Ascending aorta (tissue), 2 donors: ENCODE measurements around the gene HMG20A. TPM values are rescaled to one million over a fixed set of nuclear protein-coding genes. Genes with fewer than 3 reads are reported as not detected.

Experiments
- DNase-seq, 2 donors: peaks; one replicate each; pipeline ENCODE4 v3.0.0-alpha.2; 2019; ENCODE audit warnings: low spot score in 2 of 2
- H3K27ac ChIP-seq, 2 donors: fragments of 200-600 bp; sonication (generic); one replicate each; pipeline ENCODE4 v1.5.1; 2016 to 2017; ENCODE audit warnings: mild to moderate bottlenecking in 1 of 2
- H3K27me3 ChIP-seq: fragments of 200-600 bp; sonication (generic); one replicate; pipeline ENCODE4 v1.5.1; 2017
- H3K36me3 ChIP-seq, 2 donors: fragments of 200-600 bp; sonication (generic); one replicate each; pipeline ENCODE4 v1.5.1; 2016
- H3K4me1 ChIP-seq, 2 donors: fragments of 200-600 bp; sonication (generic); one replicate each; pipeline ENCODE4 v1.5.1; 2016 to 2017; ENCODE audit warnings: mild to moderate bottlenecking in 1 of 2
- H3K4me3 ChIP-seq, 2 donors: fragments of 200-600 bp; sonication (generic); one replicate each; pipeline ENCODE4 v1.5.1; 2016 to 2017; ENCODE audit warnings: mild to moderate bottlenecking in 1 of 2
- H3K9me3 ChIP-seq, 2 donors: fragments of 200-600 bp; sonication (generic); one replicate each; pipeline ENCODE4 v1.5.1; 2016
- CTCF ChIP-seq, 3 experiments: fragments of 200-600 bp in 2 of 3; fragments of 450-650 bp in 1 of 3; sonication (generic) in 2 of 3; IDR thresholded peaks; one replicate each; pipeline ENCODE4 v1.5.1; 2016 to 2019; ENCODE audit warnings: antibody characterized with exemption in 3 of 3, mild to moderate bottlenecking in 1 of 3, moderate library complexity in 1 of 3
- intact Hi-C: fragments of 100-400 bp; cut with DNase I; formaldehyde crosslinking; loops from one replicate; pipeline ENCODE4 v1.15.1; 2023
- total RNA-seq: library from RNA; depleted of rRNA; stranded (reverse); fragments of >200 nt; gene quantifications from one replicate; pipeline ENCODE4 v1.1.0, GENCODE V29; 2016

Gene HMG20A
- total RNA-seq, 1 donor from 2014 or later, result 17.7 TPM

GRCh38 chr15:77525907-77526594 is 105.4 kb downstream of the HMG20A start:
- H3K9me3 ChIP-seq, result no peaks in the 10 kb centered on the region
- intact Hi-C loops, result no loop called here
- H3K4me3 ChIP-seq, result no peak overlapping the region
- no peak for DNase-seq
- no peaks in the 10 kb centered on the region for H3K27me3 ChIP-seq
- no peak overlapping the region for H3K27ac ChIP-seq
- no peaks in the 10 kb centered on the region for H3K4me1 ChIP-seq
- TF ChIP-seq CTCF (IDR thresholded peaks at IDR 0.05), result no peak
- H3K36me3 ChIP-seq, result no peaks in the 10 kb centered on the region

GRCh38 chr15:77526595-77527163 is 106.0 kb downstream of the HMG20A start:
- H3K27me3 ChIP-seq, result no peaks in the 10 kb centered on the region
- no peak for DNase-seq

GRCh38 chr15:77527164-77527778 is 106.6 kb downstream of the HMG20A start:
- H3K27ac ChIP-seq, result no peak overlapping the region
- intact Hi-C loops, result no loop called here
- H3K4me1 ChIP-seq, result no peaks in the 10 kb centered on the region
- no peak for TF ChIP-seq CTCF (IDR thresholded peaks at IDR 0.05)
- H3K9me3 ChIP-seq, result no peaks in the 10 kb centered on the region
- H3K27me3 ChIP-seq, result no peaks in the 10 kb centered on the region
- no peak overlapping the region for H3K4me3 ChIP-seq
- no peaks in the 10 kb centered on the region for H3K36me3 ChIP-seq
- DNase-seq, result no peak

More at GRCh38 chr15:77526595-77527163, 106.0 kb downstream of the HMG20A start:
- intact Hi-C loops, result no loop called here
- no peak overlapping the region for H3K4me3 ChIP-seq
- H3K4me1 ChIP-seq, result no peaks in the 10 kb centered on the region
- no peak for TF ChIP-seq CTCF (IDR thresholded peaks at IDR 0.05)
- H3K27ac ChIP-seq, result no peak overlapping the region
- no peaks in the 10 kb centered on the region for H3K36me3 ChIP-seq
- H3K9me3 ChIP-seq, result no peaks in the 10 kb centered on the region

- TF ChIP-seq CTCF (IDR thresholded peaks at IDR 0.05), result no peak
- no peak for DNase-seq
- Histone ChIP-seq H3K36me3 (no peaks in the 10 kb centered on the region), H3K4me1 (no peaks in the 10 kb centered on the region), H3K27ac (no peak overlapping the region), H3K9me3 (no peaks in the 10 kb centered on the region), H3K4me3 (no peak overlapping the region), H3K27me3 (no peaks in the 10 kb centered on the region)
- intact Hi-C loops, result no loop called here
These were observed 107.1 kb downstream of the HMG20A start for GRCh38 chr15:77527831-77528231.

GRCh38 chr15:77528290-77528967 is 107.7 kb downstream of the HMG20A start:
- no peak overlapping the region for H3K4me3 ChIP-seq
- intact Hi-C loops, result no loop called here
- no peak for TF ChIP-seq CTCF (IDR thresholded peaks at IDR 0.05)
- no peak for DNase-seq
- no peaks in the 10 kb centered on the region for H3K9me3 ChIP-seq
- H3K27me3 ChIP-seq, result no peaks in the 10 kb centered on the region
- H3K27ac ChIP-seq, result no peak overlapping the region
- H3K36me3 ChIP-seq, result no peaks in the 10 kb centered on the region
- H3K4me1 ChIP-seq, result no peaks in the 10 kb centered on the region
